NCI-H2029 (cell line): ENCODE data around the gene TMPRSS12.
"Not testable (repeated sequence)": the region's sequence is repeated elsewhere in the genome, so short reads cannot be mapped to it uniquely, and the experiment has no call there.

Experiments used
- DNase-seq: peaks from one replicate; lab custom pipeline; 2025; lab: John Stamatoyannopoulos, UW

TMPRSS12 gene

GRCh38 chr12:50926932-50927331, 84.2 kb downstream of the TMPRSS12 start:
- not testable (repeated sequence) for DNase-seq

GRCh38 chr12:50927356-50927755, 84.6 kb downstream of the TMPRSS12 start:
- no peak for DNase-seq

GRCh38 chr12:50927766-50928224, 85.1 kb downstream of the TMPRSS12 start:
- no peak for DNase-seq

- no peak for DNase-seq
Observed at GRCh38 chr12:50928392-50928791, 85.7 kb downstream of the TMPRSS12 start.

- DNase-seq = no peak
Observed at GRCh38 chr12:50929831-50930230, 87.1 kb downstream of the TMPRSS12 start.

- DNase-seq = not testable (repeated sequence)
Observed at GRCh38 chr12:50930477-50930876, 87.8 kb downstream of the TMPRSS12 start.

- no peak for DNase-seq
Observed at GRCh38 chr12:50932787-50933280, 90.1 kb downstream of the TMPRSS12 start.

- no peak for DNase-seq
Observed at GRCh38 chr12:50933459-50934124, 90.9 kb downstream of the TMPRSS12 start.

- no peak for DNase-seq
Observed at GRCh38 chr12:50934371-50934851, 91.7 kb downstream of the TMPRSS12 start.

- no peak for DNase-seq
Observed at GRCh38 chr12:50934981-50935807, 92.5 kb downstream of the TMPRSS12 start.

- DNase-seq = no peak
Observed at GRCh38 chr12:50936821-50937530, 94.2 kb downstream of the TMPRSS12 start.
